PFSK-1 (cell line): ENCODE data around the gene CFHR1.

Experiments used
- FOXP2 ChIP-seq: optimal IDR thresholded peaks from 2 replicates; pipeline ENCODE3; 2011; ENCODE audit warnings: borderline replicate concordance, control low read depth, inconsistent platforms; ENCODE audit not compliant: insufficient read depth; ENCODE audit errors: extremely low read length, extremely low read depth
- POLR2AphosphoS5 ChIP-seq: IDR thresholded peaks from 2 replicates; pipeline ENCODE4 v1.6.1; 2012; ENCODE audit warnings: low read depth, mild to moderate bottlenecking, control low read depth, low read length, moderate library complexity
- REST ChIP-seq, 2 experiments: IDR thresholded peaks; 2 replicates each; pipeline versions ENCODE4 v1.6.1 to v1.8.0; 2011 to 2012; ENCODE audit warnings: low read depth in 2 of 2, low read length in 2 of 2, control low read depth in 1 of 2, inconsistent platforms in 1 of 2, mild to moderate bottlenecking in 1 of 2, moderate library complexity in 1 of 2; ENCODE audit not compliant: insufficient read depth in 1 of 2
- SIN3A ChIP-seq: IDR thresholded peaks from 2 replicates; pipeline ENCODE4 v1.6.1; 2012; ENCODE audit warnings: mild to moderate bottlenecking, low read length, moderate library complexity, borderline replicate concordance; ENCODE audit not compliant: insufficient read depth
- TAF1 ChIP-seq: IDR thresholded peaks from 2 replicates; pipeline ENCODE4 v1.6.1; 2012; ENCODE audit warnings: low read length, control low read depth, borderline replicate concordance; ENCODE audit not compliant: insufficient read depth

CFHR1 gene

GRCh38 chr1:196873385-196873784 lies 53.9 kb downstream of the CFHR1 start:
- TF ChIP-seq POLR2AphosphoS5, result no peak
- TF ChIP-seq TAF1, result no peak
- TF ChIP-seq REST (IDR thresholded peaks at IDR 0.05; ENCODE audit: insufficient read depth in 1 of 2, low read depth in 2 of 2, low read length in 2 of 2), result no peak

- TF ChIP-seq REST (IDR thresholded peaks at IDR 0.05; ENCODE audit: insufficient read depth in 1 of 2, low read depth in 2 of 2, low read length in 2 of 2) (no peak), TAF1 (no peak), FOXP2 (no peak), POLR2AphosphoS5 (no peak), SIN3A (no peak)
Observed at GRCh38 chr1:196875935-196876334, 56.4 kb downstream of the CFHR1 start.

DNA sequence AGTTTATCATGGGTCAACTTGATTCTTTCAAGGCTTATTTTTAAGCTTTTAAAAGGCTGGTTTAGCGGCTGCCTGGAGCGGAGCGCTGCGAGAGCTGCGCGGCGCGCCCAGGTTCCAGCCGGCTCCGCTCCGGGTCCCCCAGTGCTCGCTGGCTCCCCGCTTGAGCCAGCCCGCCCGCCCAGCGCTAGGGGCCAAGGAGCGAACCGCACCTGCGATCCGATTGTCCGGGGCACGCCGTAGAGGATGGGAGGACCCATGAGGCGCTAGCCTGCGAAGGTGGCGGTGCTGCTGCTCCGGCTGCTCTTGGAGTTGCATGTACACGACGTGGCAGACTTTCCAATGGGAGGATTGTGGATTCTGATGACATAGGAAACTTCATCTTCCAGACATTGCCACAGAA lies 58.4 kb downstream of the CFHR1 start:
- TF ChIP-seq TAF1, result no peak
- TF ChIP-seq FOXP2, result no peak
- no peak for TF ChIP-seq REST (IDR thresholded peaks at IDR 0.05; ENCODE audit: insufficient read depth in 1 of 2, low read depth in 2 of 2, low read length in 2 of 2)
- TF ChIP-seq SIN3A, result no peak
- TF ChIP-seq POLR2AphosphoS5, result no peak
